SU-DHL-6 (cell line): ENCODE measurements around the gene KLHL18.

Experiments
- EZH2phosphoT487 ChIP-seq: fragments of 200-600 bp; sonication (generic), shearing (Covaris generic); conservative IDR thresholded peaks from 2 replicates; pipeline ENCODE4 v1.6.1; 2018; ENCODE audit warnings: mild to moderate bottlenecking, antibody characterized with exemption, low read length, moderate library complexity, mixed read lengths
- TF ChIP-seq, protein P1 (sequence below): fragments of 200-600 bp; sonication (generic); IDR thresholded peaks from one replicate; pipeline ENCODE4 v1.5.1; 2017; ENCODE audit warnings: antibody characterized with exemption, mild to moderate bottlenecking, low read length, moderate library complexity; ENCODE audit not compliant: insufficient read depth, poor library complexity, severe bottlenecking

DNA sequence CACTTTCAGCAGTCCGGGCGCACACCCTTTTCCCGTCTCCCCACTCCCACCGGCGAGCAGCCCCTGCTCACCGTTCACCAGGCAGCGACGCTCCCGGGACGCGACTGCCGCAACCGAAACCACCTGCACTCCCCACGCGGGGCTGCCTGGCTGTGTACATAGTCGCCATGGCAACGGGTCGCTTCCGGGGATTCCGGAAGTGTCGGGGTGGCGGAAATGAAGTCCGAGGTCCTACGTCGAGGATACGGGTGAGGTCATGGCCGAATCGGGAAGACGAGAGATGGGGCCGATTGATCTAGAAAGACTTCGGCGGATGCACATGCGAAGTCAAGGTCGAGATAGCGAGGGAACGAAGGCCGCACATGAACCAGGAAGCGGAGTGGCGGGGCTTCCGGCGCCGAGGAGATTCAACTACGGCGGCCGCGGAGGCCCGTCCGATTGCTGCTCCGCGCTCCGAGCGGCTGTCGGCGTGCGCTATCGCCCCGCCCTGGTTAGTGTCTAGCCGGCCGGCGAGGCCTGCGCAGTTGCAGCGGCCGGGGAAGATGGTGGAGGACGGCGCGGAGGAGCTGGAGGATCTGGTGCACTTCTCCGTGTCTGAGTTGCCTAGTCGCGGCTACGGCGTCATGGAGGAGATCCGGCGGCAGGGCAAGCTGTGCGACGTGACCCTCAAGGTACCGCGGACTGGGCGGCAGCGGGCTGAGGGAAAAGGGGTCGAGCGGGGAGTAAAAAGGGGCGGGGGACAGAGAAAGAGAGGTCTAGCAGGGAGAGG lies at the start of gene KLHL18, which contains the start of gene KIF9:
- TF ChIP-seq, protein P1, sequence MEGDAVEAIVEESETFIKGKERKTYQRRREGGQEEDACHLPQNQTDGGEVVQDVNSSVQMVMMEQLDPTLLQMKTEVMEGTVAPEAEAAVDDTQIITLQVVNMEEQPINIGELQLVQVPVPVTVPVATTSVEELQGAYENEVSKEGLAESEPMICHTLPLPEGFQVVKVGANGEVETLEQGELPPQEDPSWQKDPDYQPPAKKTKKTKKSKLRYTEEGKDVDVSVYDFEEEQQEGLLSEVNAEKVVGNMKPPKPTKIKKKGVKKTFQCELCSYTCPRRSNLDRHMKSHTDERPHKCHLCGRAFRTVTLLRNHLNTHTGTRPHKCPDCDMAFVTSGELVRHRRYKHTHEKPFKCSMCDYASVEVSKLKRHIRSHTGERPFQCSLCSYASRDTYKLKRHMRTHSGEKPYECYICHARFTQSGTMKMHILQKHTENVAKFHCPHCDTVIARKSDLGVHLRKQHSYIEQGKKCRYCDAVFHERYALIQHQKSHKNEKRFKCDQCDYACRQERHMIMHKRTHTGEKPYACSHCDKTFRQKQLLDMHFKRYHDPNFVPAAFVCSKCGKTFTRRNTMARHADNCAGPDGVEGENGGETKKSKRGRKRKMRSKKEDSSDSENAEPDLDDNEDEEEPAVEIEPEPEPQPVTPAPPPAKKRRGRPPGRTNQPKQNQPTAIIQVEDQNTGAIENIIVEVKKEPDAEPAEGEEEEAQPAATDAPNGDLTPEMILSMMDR = no peak
- TF ChIP-seq EZH2phosphoT487 = no peak
